SK-MEL-5 (cell line): ENCODE data around the gene DCUN1D2. TPM values are rescaled to one million over a fixed set of nuclear protein-coding genes. Genes with fewer than 3 reads are reported as not detected.
"Not testable (repeated sequence)": the region's sequence is repeated elsewhere in the genome, so short reads cannot be mapped to it uniquely, and the experiment has no call there.

Experiments used
- DNase-seq: peaks from one replicate; pipeline ENCODE4 v3.0.0-alpha.2; 2016; ENCODE audit warnings: low read depth, low spot score
- in situ Hi-C: cut with HindIII; loops from 2 replicates; pipeline ENCODE4 v1.10.0; 2016; ENCODE audit warnings: low sequenced_read_pairs, high pct_unique_total_duplicates, low pct_unique_long_range_greater_than_20kb
- total RNA-seq: library from RNA; depleted of rRNA; stranded (reverse); fragments of >200 nt; shearing (Covaris generic); gene quantifications from 2 replicates; pipeline ENCODE4 v1.2.3, GENCODE V29; 2014

DCUN1D2 gene
- total RNA-seq, 1 experiment from 2014 or later, result 9.8 TPM

GRCh38 chr13:113526466-113527220, 36.1 kb upstream of the DCUN1D2 start:
- DNase-seq, result no peak
- in situ Hi-C loops, result no loop called here

GRCh38 chr13:113522438-113522837, 31.9 kb upstream of the DCUN1D2 start:
- DNase-seq, in situ Hi-C loops: not testable (repeated sequence)

- in situ Hi-C loops, result no loop called here
- no peak for DNase-seq
Observed at GRCh38 chr13:113520571-113520970, 30.1 kb upstream of the DCUN1D2 start.

GRCh38 chr13:113519556-113519955, 29.0 kb upstream of the DCUN1D2 start:
- DNase-seq, result no peak
- in situ Hi-C loops, result no loop called here

GRCh38 chr13:113518076-113518803, 27.7 kb upstream of the DCUN1D2 start:
- DNase-seq, result no peak
- in situ Hi-C loops, result no loop called here

- no peak for DNase-seq
- in situ Hi-C loops, result no loop called here
Observed at GRCh38 chr13:113514847-113515246, 24.3 kb upstream of the DCUN1D2 start.

GRCh38 chr13:113513761-113514160, 23.2 kb upstream of the DCUN1D2 start:
- in situ Hi-C loops, result no loop called here
- DNase-seq, result no peak

- in situ Hi-C loops, result no loop called here
- DNase-seq, result no peak
Observed at GRCh38 chr13:113511361-113511760, 20.9 kb upstream of the DCUN1D2 start.

- in situ Hi-C loops, result no loop called here
- no peak for DNase-seq
Observed at GRCh38 chr13:113510871-113511270, 20.4 kb upstream of the DCUN1D2 start.

- no peak for DNase-seq
- in situ Hi-C loops, result no loop called here
Observed at GRCh38 chr13:113509989-113510388, 19.5 kb upstream of the DCUN1D2 start.

GRCh38 chr13:113508521-113509254, 18.2 kb upstream of the DCUN1D2 start:
- no peak for DNase-seq
- in situ Hi-C loops, result no loop called here

- in situ Hi-C loops, result no loop called here
- DNase-seq, result no peak
Observed at GRCh38 chr13:113507505-113508345, 17.2 kb upstream of the DCUN1D2 start.

GRCh38 chr13:113506871-113507388, 16.4 kb upstream of the DCUN1D2 start:
- no peak for DNase-seq
- in situ Hi-C loops, result no loop called here

GRCh38 chr13:113506025-113506685, 15.6 kb upstream of the DCUN1D2 start:
- in situ Hi-C loops, result no loop called here
- no peak for DNase-seq

- in situ Hi-C loops, result no loop called here
- no peak for DNase-seq
Observed at GRCh38 chr13:113502686-113503085, 12.2 kb upstream of the DCUN1D2 start.

GRCh38 chr13:113500530-113501265, 10.2 kb upstream of the DCUN1D2 start:
- no peak for DNase-seq
- in situ Hi-C loops, result no loop called here
